ENCODE data around the gene ITGB2.

Gene ITGB2

GRCh38 chr21:44862869-44863685 lies 57.6 kb downstream of the ITGB2 start:
- no peak for DNase-seq

DNA sequence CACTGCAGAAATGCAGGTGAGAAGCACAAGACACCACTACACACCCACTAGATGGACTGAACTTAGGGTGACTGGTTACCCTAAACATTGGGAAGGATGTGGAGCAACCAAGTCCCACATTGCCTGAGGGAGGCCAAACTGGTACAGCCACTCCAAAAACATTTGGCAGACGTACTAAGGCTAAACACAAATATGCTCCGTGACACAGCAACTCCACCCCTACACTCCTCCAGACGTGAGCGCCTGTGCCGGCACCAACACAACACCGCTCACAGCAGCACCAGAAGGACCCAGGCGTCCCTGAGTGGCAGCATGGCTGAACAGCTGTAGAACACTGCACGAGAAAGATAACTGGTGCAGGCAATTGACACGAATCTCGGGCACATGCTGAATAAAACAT lies 61.9 kb downstream of the ITGB2 start:
- DNase-seq = no peak

- DNase-seq = no peak
Observed at GRCh38 chr21:44858291-44858690, 62.4 kb downstream of the ITGB2 start.

DNA sequence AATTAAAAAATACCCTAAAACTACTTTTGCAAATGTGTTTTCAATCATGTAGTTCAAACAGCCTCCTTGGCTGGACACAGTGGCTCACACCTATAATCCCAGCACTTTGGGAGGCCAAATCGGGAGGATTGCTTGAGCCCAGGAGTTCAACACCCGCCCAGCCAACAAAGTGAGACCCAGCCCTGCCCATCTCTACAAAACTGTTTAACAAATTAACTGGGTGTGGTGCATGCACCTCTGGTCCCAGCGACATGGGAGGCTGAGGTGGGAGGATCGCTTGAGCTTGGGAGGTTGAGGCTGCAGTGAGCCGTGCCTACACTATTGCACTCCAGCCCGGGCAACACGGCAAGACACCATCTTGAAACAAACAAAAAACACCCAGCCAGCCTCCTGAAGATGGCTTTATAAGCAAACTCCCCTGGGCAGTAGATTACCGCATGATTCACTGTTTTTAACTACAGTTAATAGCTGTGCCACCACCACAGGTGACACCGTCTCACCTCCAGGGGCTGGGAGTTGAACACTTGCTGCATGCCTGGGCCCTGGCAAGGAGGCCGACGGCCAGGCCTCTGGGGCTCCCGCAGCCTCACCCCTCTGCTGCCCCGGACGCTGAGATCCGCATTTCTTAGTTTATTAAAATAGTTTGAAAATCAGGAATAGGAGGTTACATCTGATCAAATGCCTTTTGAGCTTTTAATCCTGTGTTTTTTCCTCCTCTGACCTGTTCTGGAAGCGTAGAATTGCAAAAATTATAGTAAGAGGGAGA lies 63.4 kb downstream of the ITGB2 start:
- no peak for DNase-seq

DNA sequence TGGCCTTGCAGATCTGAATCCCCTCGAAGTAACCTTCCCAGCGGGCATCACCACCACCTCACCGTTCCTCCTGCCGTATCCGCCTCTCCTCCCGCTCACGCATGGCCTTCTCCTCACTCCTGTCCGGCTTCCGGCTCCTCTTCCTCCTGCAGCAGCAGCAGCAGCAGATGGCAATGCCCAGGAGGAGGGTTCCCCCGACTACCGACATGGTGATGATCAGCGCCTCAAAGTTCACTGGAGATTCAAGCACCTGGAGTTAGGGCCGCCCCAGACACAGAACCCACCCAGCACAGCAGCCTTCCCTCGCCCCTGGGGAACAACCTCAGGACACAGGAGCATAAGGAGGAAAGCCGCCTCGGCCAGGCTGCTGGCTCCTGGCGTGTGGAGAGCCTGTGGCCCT lies 64.6 kb downstream of the ITGB2 start:
- DNase-seq = no peak

DNA sequence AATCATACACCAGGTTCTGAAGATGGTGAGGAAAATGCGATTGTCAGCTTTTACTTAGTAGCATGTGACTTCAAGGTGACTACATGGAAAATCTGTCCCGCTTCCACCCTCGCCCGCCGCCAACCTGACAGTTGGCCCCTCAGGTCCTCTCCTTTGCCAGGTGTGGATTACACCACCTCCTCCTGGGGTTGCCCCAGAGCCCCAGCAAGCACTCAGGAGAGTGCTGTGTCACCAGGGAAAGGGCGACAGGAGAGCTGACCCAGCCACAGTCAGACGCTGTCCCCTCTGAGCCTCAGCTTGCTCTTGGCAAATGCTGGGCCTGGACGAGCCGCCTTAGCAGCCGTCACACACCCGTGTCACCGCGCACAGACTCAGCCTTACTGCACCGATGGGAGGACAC lies 65.1 kb downstream of the ITGB2 start:
- DNase-seq = no peak

DNA sequence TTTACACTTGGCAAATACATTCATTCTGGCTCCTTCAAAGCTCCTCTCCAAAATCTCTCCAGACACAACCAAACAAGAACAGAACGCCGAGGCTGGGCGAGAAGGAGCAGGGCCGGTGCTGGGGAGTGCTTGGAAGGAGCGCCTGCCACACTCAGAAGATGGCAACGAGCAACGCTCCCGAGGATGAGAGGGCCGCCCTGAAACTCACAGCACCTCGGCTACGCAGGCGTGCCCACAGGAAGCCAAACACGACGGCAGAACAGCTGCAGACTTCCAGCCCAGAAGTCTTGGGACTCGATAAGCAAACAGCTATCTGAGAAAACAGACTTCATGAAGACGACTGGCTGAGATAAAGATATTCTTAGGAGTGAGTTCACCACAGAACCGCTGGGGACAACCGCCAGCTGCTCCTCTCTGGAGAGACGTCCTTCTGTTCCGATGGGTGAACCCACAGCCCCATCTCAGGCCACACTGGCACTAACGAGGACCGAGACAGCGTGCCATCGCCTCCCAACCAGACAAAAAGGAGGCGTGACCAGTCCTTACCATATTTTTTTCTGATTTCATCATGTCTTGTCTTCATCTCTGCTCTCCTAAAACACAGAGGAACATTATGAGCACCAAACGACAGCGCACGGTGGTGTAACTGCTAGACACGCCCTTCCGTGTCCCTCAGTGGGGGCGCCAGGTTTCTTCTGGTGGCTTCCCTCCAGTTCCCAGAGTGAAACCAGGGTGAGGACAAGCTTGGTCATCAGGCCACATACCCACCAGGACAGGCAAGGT lies 65.8 kb downstream of the ITGB2 start:
- no peak for DNase-seq

GRCh38 chr21:44854391-44854663 lies 66.4 kb downstream of the ITGB2 start:
- no peak for DNase-seq

DNA sequence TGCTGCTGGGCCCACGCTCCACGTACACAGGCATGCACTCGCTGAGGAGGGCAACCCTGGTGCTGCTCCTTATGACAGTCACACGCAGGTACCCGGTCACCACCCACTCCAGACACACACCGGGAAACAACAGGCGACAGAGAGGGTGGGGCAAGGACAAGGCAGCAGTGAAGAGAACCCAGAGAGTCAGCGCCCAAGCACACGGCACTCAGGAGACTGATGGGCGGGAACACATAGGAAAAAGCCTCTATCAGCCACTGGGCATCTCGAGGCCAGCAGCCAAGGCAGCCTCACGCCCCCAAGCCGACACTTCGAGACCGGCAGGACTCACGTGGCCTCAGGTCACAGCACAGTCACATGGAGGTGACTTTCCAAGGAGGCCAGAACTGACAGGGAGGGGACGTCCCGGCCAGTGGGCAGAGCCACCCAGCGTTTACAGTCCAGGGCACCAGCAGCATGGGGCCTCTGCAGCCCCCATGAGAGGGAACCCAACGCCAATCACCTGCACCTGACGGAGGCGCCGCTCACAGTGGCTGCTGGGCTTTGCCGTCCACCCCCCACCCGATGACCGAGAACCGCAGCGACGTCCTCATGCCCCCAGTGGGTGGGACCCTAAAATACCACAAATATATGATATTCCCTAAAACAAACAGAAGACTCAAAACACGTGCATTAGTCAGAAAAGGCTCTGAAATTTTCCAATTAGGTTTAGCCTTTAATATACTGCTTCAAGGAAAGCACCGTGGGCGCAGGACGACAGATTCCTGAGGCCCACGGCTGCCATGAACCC lies 66.9 kb downstream of the ITGB2 start:
- no peak for DNase-seq

- DNase-seq = no peak
Observed at GRCh38 chr21:44850905-44851657, 69.6 kb downstream of the ITGB2 start.

DNA sequence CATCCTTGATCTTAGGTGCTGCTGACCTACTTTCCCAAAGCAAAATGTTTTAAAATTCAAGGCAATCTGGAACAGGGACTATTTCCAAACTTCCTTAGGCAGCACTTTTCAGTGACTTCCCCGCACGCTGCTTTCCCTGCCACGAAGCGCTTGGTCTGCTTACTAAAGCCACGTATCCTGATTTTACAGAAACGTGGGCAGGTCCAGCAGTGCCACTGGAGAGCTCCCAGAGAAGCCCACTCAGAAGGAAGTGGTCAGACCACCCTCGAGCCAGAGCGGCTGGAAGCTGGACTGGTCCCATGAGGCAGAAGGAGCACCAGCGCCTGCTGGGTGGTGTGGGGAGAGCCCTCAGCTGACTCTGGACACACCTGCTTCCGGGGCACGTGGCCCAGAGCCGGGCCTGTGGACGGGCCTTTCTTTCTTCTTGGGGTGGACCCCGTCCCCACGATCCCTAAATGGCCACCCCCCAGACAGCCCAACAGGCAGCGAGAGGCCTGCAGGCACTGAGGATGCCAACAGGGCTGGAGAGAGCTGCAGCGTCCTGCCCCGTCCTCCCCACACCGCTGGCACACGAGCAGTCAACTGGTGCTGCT lies 70.4 kb downstream of the ITGB2 start:
- DNase-seq = no peak

DNA sequence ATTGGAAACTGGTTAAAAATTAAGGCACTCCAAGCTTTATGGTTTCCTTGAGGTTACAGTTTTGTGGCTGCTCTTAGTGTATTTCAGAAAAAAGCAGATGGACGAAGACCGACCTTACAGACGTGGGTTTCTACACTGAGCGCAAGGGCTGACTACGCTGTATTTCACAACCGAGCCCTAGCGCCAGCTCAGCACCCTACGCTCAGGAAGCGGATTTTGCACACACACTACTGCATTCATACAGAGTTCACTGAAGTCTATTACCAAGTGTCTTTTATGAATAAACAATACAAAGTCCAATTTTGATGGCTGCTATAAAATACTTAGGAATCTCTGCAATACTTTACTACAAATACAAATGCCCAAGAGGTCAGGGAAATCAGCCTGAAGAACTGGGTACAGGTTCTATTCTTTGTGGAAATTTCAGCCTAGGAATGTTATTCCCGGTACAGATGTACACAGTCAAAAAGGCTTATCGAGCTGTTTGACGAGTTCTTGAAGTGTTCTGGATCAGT lies 71.0 kb downstream of the ITGB2 start:
- DNase-seq = no peak

DNA sequence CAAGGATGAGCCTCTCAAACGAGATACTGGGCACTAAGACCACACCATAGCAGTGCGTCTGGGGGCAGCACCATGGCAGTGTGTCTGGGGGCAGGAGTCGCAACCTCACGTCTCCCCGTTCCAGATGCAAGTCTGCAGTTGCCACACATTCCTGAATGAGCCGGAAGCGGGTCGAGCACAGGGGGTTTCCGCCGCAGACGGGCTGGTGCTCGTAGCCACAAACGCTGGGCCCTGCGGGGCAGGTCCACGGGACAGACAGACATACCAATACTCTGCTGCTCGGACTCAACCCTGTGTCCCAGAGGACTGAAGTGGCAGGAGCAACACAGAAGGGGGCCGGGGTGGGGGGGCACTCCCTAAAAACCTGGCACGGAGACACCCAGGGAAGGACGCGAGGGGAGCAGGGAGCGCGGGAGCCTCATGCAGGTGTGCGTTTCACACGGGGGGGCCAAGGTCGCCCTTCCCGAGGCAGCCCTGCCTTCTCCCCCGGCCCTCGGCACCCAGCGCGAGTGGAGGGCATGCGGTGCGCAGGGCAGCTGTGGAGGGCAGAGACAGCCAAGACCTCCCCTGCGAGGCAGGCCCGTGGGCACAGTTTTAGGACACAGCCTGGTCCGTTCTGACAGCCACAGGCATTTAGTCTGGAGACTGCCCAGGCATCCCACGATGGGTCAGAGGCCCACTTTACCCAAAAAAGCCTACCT lies 71.7 kb downstream of the ITGB2 start:
- DNase-seq = no peak

GRCh38 chr21:44847261-44848056 lies 73.2 kb downstream of the ITGB2 start:
- DNase-seq = no peak

- DNase-seq = no peak
Observed at GRCh38 chr21:44846485-44847260, 74.0 kb downstream of the ITGB2 start.

- no peak for DNase-seq
Observed at GRCh38 chr21:44846224-44846484, 74.5 kb downstream of the ITGB2 start.

DNA sequence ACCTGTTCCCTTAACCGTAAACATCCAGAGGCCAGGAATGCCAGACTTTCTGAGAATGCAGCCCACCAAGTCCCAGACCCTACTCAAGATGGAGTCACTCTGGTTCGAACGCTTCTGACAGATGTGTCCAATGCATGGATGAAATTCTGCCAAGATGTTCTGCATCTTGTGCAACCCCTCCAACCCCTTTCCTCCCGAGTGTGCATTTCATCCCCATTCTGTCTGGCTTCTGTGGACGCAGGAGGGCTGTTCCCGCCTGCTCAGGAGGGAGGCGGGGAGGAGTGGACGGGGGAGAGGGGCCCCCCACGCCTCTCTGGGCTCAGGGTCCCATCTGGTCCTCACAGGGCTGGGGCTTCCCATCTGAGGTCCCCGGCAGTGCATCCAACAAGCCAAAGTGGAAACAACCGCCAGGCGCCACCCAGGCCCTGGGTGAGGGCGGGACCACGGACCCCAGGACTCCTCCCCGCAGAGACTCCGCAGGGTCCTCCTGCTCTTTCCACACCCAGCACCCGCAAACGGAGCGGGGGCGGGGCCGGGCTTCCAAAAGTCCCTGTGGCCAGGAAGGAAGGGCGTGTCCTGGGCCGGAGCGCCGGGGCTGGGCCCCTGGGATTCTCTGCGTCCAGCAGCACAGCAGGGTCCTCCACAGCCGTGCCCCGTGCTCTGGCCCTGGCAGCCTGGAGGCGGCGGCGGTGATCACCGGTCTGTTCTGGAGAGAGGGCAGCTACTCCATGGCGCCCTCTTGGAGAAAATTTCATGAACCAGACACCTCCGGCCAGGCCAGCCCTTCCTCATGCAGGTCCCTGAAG lies 75.1 kb downstream of the ITGB2 start:
- DNase-seq = no peak

DNA sequence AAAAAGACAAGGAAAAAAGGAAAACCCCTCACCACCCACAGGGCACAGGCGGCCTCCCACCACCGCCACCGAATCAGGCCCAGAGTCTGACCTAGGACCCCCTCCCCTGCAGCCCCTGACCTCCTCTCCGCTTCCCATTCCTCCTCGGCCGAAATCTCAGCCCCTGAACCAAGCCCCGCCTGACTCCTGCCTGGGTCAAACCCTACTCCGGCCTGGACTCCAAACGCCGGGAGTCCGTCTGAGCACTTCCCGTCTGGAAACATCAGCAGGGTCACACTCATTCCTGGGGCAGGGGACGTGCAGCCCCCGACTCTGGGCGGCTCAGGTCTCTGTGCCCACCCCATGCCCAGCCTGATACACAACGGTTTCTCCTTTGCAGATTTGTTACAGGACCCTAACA lies 76.4 kb downstream of the ITGB2 start:
- no peak for DNase-seq

Data from NCI-H1417 treated with DMSO at 0.1 percent for 48 hours (cell line).